GM23338 (cell line): ENCODE results near the gene EML2. TPM values are rescaled to one million over a fixed set of nuclear protein-coding genes. Genes with fewer than 3 reads are reported as not detected.
A peak's percentile ranks its signal among the peaks of the same experiment; 100 is the strongest.

ENCODE experiments used
- ATAC-seq: fragments of 200-7000 bp; cut with Tn5 transposase; 3 replicates; pipeline ENCODE4 v1.9.1; 2020
- DNase-seq: peaks from one replicate; pipeline ENCODE4 v3.0.0-alpha.2; 2015; ENCODE audit warnings: low spot score
- H2AFZ ChIP-seq: fragments of 200-600 bp; sonication (generic); 2 replicates; pipeline ENCODE4 v1.8.0; 2016; ENCODE audit warnings: antibody characterized with exemption, mild to moderate bottlenecking, moderate library complexity
- H3F3A ChIP-seq: fragments of 200-600 bp; sonication (generic); replicated peaks from 2 replicates; pipeline ENCODE4 v1.8.0; 2017; ENCODE audit warnings: antibody characterized with exemption, mixed run types, low read depth
- H3K27ac ChIP-seq: fragments of 200-600 bp; sonication (generic); 2 replicates; pipeline ENCODE4 v1.6.1; 2016; ENCODE audit warnings: low read depth
- H3K27me3 ChIP-seq: fragments of 200-600 bp; sonication (generic); 2 replicates; pipeline ENCODE4 v1.8.0; 2016; ENCODE audit warnings: mild to moderate bottlenecking, mixed run types, moderate library complexity; ENCODE audit not compliant: insufficient read depth
- H3K36me3 ChIP-seq: fragments of 200-600 bp; sonication (generic); 2 replicates; pipeline ENCODE4 v1.8.0; 2016; ENCODE audit warnings: mild to moderate bottlenecking; ENCODE audit not compliant: insufficient read depth
- H3K4me1 ChIP-seq: fragments of 200-600 bp; sonication (generic); 2 replicates; pipeline ENCODE4 v1.8.0; 2016; ENCODE audit warnings: mild to moderate bottlenecking, moderate library complexity; ENCODE audit not compliant: insufficient read depth
- H3K4me2 ChIP-seq: fragments of 200-600 bp; sonication (generic); 2 replicates; pipeline ENCODE4 v1.7.1; 2017; ENCODE audit warnings: mixed run types
- H3K4me3 ChIP-seq: fragments of 200-600 bp; sonication (generic); 2 replicates; pipeline ENCODE4 v1.6.1; 2016; ENCODE audit warnings: mixed run types
- H3K79me2 ChIP-seq: fragments of 200-600 bp; sonication (generic); replicated peaks from 2 replicates; pipeline ENCODE4 v1.8.0; 2017; ENCODE audit warnings: mild to moderate bottlenecking; ENCODE audit not compliant: insufficient read depth
- H3K9me2 ChIP-seq: fragments of 200-600 bp; sonication (generic); 2 replicates; pipeline ENCODE4 v1.8.0; 2017; ENCODE audit not compliant: insufficient read depth
- H4K20me1 ChIP-seq: fragments of 200-600 bp; sonication (generic); replicated peaks from 2 replicates; pipeline ENCODE4 v1.8.0; 2017; ENCODE audit warnings: mild to moderate bottlenecking; ENCODE audit not compliant: insufficient read depth
- H3K27ac Mint-ChIP-seq: 2 replicates; pipeline ENCODE4 v1.8.0; 2020; ENCODE audit warnings: inconsistent platforms, mild to moderate bottlenecking, moderate library complexity, mixed read lengths
- H3K27me3 Mint-ChIP-seq: 3 replicates; pipeline ENCODE4 v1.8.0; 2022; ENCODE audit warnings: low read depth, mild to moderate bottlenecking, moderate library complexity, mixed read lengths, inconsistent platforms; ENCODE audit not compliant: insufficient read depth, poor library complexity
- H3K36me3 Mint-ChIP-seq: 3 replicates; pipeline ENCODE4 v1.8.0; 2021; ENCODE audit warnings: low read depth, mild to moderate bottlenecking, inconsistent platforms, moderate library complexity, mixed read lengths
- H3K4me1 Mint-ChIP-seq: 3 replicates; pipeline ENCODE4 v1.8.0; 2020; ENCODE audit warnings: mild to moderate bottlenecking, inconsistent platforms, mixed read lengths
- H3K4me3 Mint-ChIP-seq: 3 replicates; pipeline ENCODE4 v1.8.0; 2021; ENCODE audit warnings: moderate library complexity, mild to moderate bottlenecking, inconsistent platforms, mixed read lengths
- H3K9me3 Mint-ChIP-seq: 3 replicates; pipeline ENCODE4 v1.8.0; 2020; ENCODE audit warnings: moderate library complexity, mild to moderate bottlenecking, inconsistent platforms, mixed read lengths
- CREB1 ChIP-seq: fragments of 250-450 bp; sonication (Bioruptor Pico); IDR thresholded peaks from 2 replicates; pipeline ENCODE4 v1.5.0; 2020; ENCODE audit warnings: low read depth, mild to moderate bottlenecking, moderate library complexity
- CTCF ChIP-seq, 2 experiments: fragments of 200-600 bp in 1 of 2; sonication (generic) in 1 of 2; conservative IDR thresholded peaks; 2 replicates each; pipeline versions ENCODE4 v1.5.1 to v1.6.1; 2016 to 2017; ENCODE audit warnings: antibody characterized with exemption in 2 of 2, low read depth in 2 of 2, mild to moderate bottlenecking in 2 of 2, moderate library complexity in 1 of 2
- EZH2phosphoT487 ChIP-seq: fragments of 200-600 bp; sonication (generic); IDR thresholded peaks from one replicate; pipeline ENCODE4 v1.8.1; 2018; ENCODE audit warnings: antibody characterized with exemption; ENCODE audit not compliant: unreplicated experiment
- NANOG ChIP-seq: IDR thresholded peaks from 2 replicates; pipeline ENCODE4 v1.6.1; 2016; ENCODE audit warnings: antibody characterized with exemption, borderline replicate concordance
- POLR2AphosphoS5 ChIP-seq: IDR thresholded peaks from 2 replicates; pipeline ENCODE4 v1.6.1; 2016; ENCODE audit warnings: antibody characterized with exemption, low read depth
- REST ChIP-seq: IDR thresholded peaks from one replicate; pipeline ENCODE4 v1.6.1; 2018; ENCODE audit warnings: antibody characterized with exemption; ENCODE audit not compliant: unreplicated experiment
- STAT1 ChIP-seq: IDR thresholded peaks from one replicate; pipeline ENCODE4 v1.6.1; 2016; ENCODE audit warnings: antibody characterized with exemption; ENCODE audit not compliant: unreplicated experiment
- ZNF331 ChIP-seq: fragments of 250-450 bp; sonication (Bioruptor Pico); IDR thresholded peaks from 2 replicates; pipeline ENCODE4 v1.5.0; 2020; ENCODE audit warnings: low read depth, mild to moderate bottlenecking, moderate library complexity
- polyA plus RNA-seq: library from polyadenylated mRNA; unstranded; fragments of >200 nt; fragmentation: Nextera tagmentation; extraction: Ambion mirVana; gene quantifications from 2 replicates; pipeline ENCODE4 v1.2.1, GENCODE V29; 2016
- total RNA-seq: library from RNA; depleted of rRNA; stranded (reverse); fragments of >200 nt; shearing (Covaris generic); gene quantifications from 2 replicates; pipeline ENCODE4 v1.2.3, GENCODE V29; 2014
- TF ChIP-seq, protein P1 (sequence below): IDR thresholded peaks from 2 replicates; pipeline ENCODE4 v1.6.1; 2016; ENCODE audit warnings: antibody characterized with exemption

Gene EML2
- total and polyA plus RNA-seq, 2 experiments from 2014 or later: 7.1 to 33.9 TPM

DNA sequence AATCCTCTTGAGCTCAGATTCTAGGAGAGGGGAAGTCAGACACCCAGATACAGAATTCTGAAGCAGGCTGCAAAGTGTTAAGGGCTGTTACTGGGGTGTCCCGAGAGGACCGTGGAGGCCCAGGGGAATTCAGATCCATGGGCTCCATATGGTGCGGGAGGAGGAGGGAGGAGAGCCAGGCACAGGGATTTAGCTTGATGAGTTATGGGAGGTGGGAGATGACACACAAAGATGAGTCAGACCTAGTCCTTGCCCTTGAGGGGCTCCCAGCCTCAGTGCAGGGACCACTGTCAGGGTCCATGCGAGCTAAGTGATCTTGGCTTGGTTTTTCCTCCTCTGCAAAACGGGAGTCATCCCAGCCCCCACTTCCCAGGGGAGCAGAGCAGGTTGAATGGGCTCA is 14.4 kb upstream of the EML2 start:
- H3K36me3 Mint-ChIP-seq: no peaks in the 10 kb centered on the region; the same call in 2 of the 3 replicates
- no peaks in the 10 kb centered on the region for H3F3A ChIP-seq
- H3K27ac Mint-ChIP-seq: no peak overlapping the region
- no peak for DNase-seq
- H3K27me3 Mint-ChIP-seq: peaks cover 17% of the 10 kb centered on the region
- H3K4me2 ChIP-seq: no peak overlapping the region
- peaks cover 5% of the 10 kb centered on the region; the same call in 1 of the 3 replicates for H3K9me3 Mint-ChIP-seq
- H3K9me2 ChIP-seq: no peaks in the 10 kb centered on the region
- no peaks in the 10 kb centered on the region for H3K79me2 ChIP-seq
- no peak overlapping the region for H3K4me3 Mint-ChIP-seq
- no peak overlapping the region for H3K27ac ChIP-seq
- no peak for ATAC-seq
- H3K4me1 Mint-ChIP-seq: peaks cover 7% of the 10 kb centered on the region
- H3K4me3 ChIP-seq: no peak overlapping the region
- no peaks in the 10 kb centered on the region for H3K27me3 ChIP-seq
- H2AFZ ChIP-seq: peak overlapping the region; percentile 43; the same call in 1 of the 2 replicates
- TF ChIP-seq POLR2AphosphoS5 (no peak), STAT1 (no peak), NANOG (no peak), ZNF331 (CRISPR knock-in tag) (no peak), CREB1 (no peak)
- TF ChIP-seq, protein P1, sequence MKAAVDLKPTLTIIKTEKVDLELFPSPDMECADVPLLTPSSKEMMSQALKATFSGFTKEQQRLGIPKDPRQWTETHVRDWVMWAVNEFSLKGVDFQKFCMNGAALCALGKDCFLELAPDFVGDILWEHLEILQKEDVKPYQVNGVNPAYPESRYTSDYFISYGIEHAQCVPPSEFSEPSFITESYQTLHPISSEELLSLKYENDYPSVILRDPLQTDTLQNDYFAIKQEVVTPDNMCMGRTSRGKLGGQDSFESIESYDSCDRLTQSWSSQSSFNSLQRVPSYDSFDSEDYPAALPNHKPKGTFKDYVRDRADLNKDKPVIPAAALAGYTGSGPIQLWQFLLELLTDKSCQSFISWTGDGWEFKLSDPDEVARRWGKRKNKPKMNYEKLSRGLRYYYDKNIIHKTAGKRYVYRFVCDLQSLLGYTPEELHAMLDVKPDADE: no peak
- H3K4me1 ChIP-seq: 0 out of 2 replicates have a peak, but pooled peaks cover 4% of the 10 kb centered on the region
- H3K36me3 ChIP-seq: no peaks in the 10 kb centered on the region
- no peaks in the 10 kb centered on the region for H4K20me1 ChIP-seq

DNA sequence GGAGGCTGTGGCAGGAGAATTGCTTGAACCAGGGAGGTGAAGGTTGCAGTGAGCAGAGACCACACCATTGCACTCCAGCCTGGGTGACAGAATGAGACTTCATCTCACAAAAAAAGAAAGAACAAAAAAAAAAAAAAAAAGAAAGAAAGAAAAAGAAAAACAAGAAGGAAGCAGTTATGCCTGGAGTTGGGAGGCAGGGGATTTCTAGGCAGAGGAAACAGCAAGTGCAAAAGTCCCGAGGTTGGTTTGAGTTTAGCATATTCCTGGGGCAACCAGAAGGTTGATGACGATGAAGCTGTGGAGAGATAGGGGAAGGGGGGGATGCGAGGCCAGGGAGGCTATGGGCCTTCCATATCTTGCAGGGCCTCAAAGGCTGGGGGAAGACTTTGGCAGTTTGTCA is 11.5 kb upstream of the EML2 start:
- DNase-seq (no peak), ATAC-seq (no peak)
- Histone ChIP-seq H2AFZ (no peak overlapping the region), H3K79me2 (no peaks in the 10 kb centered on the region), H3K36me3 (no peaks in the 10 kb centered on the region), H3K4me1 (peaks cover 4% of the 10 kb centered on the region; the same call in 1 of the 2 replicates), H3K4me3 (no peak overlapping the region), H3K9me2 (no peaks in the 10 kb centered on the region), H3K27me3 (no peaks in the 10 kb centered on the region), H3F3A (no peaks in the 10 kb centered on the region), H4K20me1 (no peaks in the 10 kb centered on the region), H3K27ac (no peak overlapping the region), H3K4me2 (no peak overlapping the region)
- H3K4me1 Mint-ChIP-seq: peaks cover 12% of the 10 kb centered on the region; the same call in 2 of the 3 replicates
- H3K36me3 Mint-ChIP-seq: peaks cover 3% of the 10 kb centered on the region; the same call in 1 of the 3 replicates
- H3K9me3 Mint-ChIP-seq: peaks cover 21% of the 10 kb centered on the region; the same call in 2 of the 3 replicates
- no peak overlapping the region for H3K4me3 Mint-ChIP-seq
- peaks cover 15% of the 10 kb centered on the region for H3K27me3 Mint-ChIP-seq
- H3K27ac Mint-ChIP-seq: no peak overlapping the region
- TF ChIP-seq, protein P1: no peak
- TF ChIP-seq REST: no peak
- no peak for TF ChIP-seq EZH2phosphoT487
- no peak for TF ChIP-seq CTCF (conservative IDR thresholded peaks at IDR 0.05; ENCODE audit: low read depth in 2 of 2)
- TF ChIP-seq CREB1: no peak
- TF ChIP-seq ZNF331 (CRISPR knock-in tag): no peak
- no peak for TF ChIP-seq POLR2AphosphoS5
